GM21529 (cell line): ENCODE results near the gene NUP188.
A peak's percentile ranks its signal among the peaks of the same experiment; 100 is the strongest.

Source experiments
- ATAC-seq: cut with Tn5 transposase; IDR thresholded peaks from one replicate; pipeline ENCODE4 v1.9.1; 2021; ENCODE audit not compliant: unreplicated experiment

The NUP188 gene

DNA sequence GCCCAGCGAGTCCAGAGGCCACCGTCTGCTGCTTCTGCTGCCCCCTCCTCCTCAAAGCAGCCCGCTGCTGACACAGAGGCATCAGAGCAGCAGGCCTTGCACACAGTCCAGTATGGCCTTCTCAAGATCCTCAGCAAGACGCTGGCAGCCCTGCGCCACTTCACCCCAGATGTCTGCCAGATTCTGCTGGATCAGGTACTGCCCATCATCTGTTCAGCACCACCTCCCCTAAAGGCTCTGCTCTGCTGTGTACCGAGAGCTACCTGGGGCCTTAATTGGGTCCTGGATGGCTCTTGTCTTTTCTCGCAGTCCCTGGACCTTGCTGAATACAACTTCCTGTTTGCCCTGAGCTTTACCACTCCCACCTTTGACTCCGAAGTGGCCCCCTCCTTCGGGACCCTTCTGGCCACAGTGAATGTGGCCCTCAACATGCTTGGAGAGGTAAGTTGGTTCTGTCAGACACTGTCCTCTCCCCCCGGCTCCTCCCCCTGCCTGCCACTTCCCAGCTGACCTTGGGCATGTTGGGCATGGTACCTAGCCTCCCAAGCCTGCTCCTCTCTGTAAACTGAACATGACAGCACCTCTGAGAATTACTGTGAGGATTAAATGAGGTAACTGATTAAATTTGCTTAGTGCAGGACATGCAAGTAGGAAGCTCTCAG lies 58.0 kb downstream of the NUP188 start:
- no peak for ATAC-seq

DNA sequence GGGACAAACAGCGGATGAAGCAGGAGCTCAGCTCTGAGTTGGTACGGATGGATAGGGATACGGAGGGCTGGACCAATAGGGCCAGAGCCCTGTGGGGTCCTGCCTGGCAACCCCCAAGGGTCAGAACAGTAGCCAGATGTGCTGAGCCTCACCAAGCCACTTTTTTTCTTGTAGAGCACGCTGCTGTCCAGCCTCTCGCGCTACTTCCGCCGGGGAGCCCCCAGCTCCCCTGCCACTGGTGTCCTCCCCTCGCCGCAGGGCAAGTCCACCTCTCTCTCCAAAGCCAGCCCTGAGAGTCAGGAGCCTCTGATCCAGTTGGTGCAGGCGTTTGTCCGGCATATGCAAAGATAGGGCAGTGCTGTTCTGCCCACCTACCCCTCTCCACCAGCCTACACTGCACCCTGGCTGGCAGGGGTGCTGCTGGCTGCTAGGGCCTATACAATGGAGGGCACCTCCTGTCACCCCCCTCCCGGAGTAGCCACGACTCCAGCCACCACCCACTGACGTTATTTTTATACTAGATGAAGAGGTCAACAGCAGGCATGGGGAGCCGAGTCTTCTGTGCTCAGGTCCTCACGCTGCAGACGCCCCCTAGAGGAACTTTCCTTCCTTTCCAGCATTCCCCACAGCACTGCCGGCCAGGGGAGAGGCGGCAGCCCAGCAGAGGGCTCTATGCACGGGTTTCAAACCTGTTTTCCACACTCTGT lies 59.0 kb downstream of the NUP188 start:
- ATAC-seq: peak; percentile 59

DNA sequence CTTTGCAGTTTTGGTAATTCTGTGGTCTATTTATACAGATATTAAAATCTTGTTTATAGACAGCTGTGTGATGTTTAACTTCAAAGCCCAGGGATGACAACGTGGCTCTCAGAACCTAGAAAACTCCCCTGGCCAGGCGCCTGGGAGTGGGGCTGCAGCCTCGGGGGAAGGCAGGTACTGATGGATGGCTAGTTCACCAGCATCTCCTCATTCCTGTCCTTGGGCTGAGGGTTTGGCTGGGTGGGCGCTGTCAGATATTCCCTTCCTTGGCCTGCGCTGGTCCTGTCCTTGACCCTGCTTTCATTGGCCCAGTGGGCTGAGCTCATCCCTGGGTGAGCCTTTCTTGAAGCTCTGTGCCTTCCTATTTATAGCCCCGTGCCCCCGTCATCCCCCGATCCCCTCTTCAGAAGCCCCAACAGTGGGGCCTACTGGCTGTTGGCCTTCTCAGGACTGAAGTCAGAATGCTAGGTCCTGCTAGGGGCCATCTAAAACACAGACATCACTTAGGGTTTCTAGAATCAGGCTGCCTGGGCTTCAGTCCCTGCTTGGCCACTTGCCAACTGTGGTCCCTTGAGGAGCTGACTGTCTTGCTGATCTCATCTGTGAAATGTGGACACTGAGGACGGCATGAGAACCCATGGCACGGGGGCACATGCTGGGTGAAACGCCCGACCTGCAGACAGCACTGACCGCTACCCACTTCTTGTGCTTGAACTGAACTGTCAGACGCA lies 59.7 kb downstream of the NUP188 start:
- no peak for ATAC-seq

DNA sequence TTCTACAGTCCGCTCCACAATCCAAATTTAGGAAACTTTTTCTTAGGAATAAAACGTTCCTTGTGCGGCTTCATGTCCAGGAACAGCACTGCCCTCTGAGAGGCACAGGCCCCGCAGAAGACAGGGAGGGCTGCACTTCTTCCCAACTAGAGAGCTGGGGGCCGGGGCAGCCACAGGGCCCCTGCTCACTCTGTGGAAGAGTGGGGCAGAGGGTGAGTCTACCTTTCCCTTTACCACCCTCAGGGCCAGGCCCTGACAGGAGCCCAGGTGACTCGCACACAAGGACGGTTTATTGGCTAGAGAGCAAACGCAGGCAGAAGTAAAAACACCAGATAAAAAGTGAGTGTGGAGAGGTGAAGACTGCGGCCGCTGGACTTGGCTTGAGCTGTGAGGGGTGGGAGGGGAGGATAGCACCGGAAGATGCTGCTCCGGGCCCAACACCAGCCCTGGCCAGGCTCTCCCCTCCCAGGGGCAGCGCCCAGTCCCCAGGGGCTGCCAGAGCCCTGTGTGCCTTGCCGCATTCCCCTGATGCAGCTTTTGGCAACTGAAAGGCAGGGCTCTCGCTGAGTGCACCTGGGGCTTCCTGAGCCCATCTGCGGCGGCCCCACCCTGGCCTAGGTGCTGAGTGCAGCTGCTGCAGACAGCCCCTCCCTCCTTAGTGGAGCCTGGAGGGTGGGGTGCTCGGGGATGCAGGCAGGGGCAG lies 60.4 kb downstream of the NUP188 start:
- ATAC-seq: no peak

DNA sequence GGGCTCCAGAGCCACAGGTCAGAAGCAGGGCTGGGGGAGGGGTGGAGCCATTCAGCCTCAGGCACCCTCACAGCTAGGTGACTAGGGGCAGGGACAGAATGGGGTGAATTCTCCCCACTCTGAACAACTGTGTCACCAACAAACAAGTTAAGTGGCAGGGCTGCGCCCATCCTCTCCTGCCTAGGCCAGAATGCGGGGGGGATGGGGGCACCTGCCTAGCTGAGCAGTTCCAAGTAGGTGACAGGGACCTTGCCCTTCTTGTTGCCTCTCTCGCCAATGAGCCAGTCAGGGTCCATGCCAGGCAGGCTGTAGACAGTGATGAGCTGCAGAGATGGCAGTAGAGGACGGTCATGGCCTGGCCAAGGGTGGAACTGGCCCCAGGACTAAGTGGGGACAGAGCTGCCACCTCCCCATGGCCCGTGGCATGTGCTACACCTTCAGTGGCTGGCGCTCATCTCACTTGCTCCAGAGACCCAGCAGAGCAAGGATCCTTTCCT lies 61.0 kb downstream of the NUP188 start:
- no peak for ATAC-seq

DNA sequence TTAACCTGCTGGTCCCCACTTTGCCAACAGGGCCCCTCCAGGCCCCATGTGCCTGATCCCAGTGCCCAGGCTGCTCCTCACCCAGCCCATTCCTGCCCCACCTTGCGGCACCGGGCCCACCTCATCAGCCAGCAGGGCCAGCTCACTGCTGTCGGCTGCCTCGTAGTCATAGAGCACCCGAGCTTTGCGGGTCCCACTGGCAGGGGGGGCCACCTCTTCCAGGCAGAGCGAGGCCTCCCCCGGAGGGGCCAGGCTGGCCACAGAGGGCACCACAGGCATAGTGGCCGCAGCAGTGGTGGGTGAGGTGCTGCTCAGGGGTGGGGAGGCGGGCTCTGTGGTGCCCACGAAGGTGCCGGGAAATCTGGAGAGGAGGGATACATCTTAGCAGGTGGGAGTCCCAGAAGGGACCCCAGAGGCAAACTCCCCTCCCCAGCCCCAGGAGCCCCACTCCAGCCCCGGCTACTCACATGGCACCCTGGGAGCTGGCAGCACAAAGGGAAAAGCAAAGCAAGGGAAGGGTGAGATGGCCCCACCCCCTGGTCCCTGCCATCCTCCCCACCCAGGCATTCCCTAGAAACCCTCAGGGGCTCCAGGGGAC lies 61.6 kb downstream of the NUP188 start:
- no peak for ATAC-seq

DNA sequence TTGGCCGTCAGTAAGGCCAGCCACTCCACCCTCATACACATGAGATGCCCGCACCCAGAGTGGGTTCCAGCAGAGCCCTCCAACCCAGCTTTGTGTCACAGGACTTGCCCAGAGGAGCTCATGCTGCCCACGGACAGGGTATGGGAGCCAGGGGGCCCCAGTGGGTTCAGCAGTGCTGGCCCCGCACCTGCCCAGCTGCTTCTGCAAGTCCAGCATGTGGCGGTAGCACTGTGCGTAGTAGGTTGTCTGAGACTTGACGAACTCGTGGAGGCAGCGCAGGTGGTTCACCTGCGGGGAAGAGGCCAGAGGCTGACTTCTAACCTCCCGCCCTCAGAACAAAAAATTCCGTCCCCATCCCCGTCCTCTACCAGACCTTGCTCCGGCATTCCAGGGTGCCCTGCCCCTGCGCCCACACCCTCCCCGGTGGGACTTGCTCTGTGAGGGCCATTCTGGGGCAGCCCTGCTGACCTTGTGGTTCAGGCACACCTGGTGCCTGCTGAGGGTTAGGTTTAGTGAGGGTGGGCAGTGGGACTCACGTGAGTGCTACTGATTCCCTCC lies 62.2 kb downstream of the NUP188 start:
- ATAC-seq: no peak

DNA sequence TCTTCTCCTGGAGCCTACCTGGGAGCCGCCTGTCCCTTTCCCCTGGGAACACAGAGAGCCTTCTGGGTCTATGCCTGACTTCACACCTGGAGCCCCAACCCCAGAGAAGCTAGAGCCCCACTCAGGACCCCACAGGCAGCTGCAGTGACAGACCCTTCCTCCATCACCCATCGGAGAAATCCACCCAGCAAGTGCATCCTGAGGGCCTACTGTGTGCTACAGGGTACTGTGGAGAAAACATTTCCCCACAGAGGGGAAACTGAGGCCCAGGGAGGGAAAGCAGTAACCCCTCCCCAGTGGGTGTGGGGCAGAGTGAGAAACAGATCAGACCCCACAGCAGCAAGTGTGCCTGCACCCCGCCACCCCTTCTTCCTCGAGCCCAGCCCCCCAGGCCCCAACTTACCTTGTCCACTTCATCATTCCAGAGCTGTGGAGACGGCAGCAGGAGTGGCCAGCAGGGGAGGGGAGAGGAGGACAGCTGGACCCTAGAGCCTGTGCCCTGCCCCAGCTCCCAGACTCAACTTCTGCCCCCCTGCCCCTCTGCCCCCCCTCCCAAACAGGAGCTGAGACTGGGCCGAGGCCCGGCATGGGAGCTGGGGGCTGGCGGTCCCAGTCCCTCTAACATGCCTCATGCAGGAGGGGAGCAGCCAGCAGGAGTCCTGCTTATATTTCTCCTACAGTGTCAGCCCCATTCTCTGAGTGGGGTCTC lies 62.9 kb downstream of the NUP188 start:
- ATAC-seq: no peak

DNA sequence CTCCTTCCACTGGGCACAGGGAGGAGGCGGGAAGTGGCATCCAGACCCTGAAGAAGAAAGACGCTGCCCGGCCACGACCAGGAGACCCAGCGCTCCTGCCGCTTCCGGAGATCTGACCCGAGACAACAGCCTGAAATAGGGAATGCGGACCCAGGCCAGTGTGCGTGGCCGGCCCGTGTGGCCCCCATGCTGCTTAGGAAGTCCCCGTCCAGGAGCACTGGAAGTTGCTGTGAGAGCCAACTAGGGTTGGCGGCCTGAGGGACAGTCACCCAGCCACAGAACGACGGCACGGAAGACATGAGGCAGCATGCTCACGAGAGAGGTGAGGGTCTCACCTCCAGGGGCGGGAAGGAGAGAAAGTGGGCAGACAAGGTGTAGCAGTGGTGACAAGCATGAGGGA lies 63.7 kb downstream of the NUP188 start:
- ATAC-seq: no peak

DNA sequence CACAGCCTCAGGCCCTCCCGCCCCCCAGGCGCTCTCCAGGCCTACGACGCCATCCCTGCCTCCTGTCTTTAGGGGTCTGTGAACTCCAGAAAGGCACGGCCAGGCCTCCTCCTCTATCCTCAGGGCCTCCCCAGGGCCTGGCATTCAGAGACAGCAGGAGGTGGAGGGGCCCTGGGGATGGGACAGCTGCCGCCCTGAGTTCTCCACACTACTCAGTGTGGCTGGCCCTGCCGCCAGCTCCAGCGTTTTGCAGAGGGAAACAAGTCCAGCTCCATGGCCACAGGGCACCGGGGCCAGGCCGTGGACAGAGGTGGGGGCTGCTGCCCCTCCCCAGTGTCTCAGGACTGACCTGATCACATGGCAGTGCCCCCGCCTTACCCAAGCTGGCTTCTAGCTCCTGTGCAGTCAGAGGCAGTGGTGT lies 64.3 kb downstream of the NUP188 start:
- ATAC-seq: no peak

DNA sequence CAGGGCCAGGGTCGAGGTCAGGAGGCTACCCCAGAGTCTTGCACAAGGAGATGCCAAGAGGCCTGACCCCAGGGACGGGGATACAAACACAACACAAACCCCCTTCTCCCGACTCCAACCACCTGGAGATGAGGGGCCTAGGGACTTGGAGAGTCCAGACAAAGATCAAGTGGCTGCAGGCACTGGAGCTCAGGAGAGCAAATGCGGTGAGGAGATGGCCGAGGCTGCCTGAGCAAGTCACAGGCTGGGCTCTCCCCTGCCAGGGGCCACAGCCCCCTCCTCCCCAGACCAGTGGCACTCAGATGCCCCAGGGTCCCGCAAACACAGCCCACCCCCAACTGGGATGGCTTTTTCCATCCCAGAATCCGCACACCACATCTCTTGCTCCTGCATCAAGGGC lies 64.8 kb downstream of the NUP188 start:
- ATAC-seq: no peak

DNA sequence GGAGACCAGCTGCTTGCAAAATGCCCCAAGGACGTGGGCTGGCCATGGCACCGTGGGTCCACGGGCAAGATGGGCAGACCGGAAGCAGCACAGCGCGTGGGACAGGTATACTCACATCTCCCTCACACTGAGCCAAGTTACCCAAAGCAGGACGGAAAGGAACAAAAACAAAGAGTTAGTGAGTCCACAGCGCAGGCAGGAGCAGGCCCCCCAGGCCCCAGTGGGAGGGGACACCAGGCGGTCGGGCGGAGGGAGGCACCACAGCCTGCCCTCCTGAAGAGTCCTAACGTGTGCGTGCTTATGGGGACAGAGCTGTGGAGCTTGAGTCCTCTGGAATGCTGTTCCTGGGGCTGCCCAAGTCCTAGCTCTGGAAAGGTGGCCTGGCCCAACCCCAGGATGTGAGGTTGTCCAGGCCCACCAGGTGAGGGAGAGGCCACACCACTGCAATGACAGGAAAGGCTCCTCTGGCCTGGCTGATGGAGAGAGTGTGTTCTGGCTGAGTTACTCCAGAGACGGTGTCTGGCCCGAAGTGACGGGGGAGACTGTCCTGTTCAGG lies 65.5 kb downstream of the NUP188 start:
- no peak for ATAC-seq

DNA sequence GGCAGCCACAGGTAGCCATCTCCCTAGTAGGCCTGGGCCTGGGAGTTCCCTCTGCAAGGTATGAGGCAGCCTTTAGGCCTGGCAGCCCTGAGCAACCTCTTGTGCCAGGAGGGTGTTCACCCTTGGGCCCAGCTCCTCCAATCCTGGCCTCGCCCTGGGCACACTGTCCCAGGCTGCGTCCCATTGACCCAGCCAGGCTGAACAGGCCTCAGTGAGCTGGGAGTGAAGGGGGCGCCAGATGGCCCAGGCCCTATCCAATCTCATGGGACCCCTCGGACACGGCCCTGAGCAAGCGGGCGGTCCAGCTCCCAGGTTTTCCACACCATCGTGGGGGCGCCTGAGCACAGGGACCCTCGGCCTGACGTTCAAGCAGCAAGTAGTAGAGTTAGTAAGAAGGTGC lies 66.2 kb downstream of the NUP188 start:
- ATAC-seq: no peak

DNA sequence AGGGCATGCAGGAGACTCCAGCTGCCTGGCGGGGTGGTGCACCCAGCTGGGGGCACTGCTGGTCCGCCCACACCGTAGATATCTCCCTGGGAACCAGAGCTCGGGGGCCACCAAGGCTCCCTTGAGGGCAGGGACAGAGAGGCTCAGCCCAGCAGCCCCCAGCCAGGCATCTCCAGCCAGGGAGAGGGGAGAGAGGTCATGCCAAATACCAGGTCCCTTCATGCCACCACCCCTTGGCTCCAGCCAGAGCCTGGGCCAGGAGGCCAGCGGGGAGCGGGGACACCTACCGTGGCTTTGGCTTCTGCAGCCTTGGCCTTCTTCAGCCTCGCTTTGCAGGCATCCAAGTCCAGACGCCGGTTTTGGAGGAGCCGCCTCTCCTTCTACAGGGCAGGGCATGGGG lies 66.6 kb downstream of the NUP188 start:
- no peak for ATAC-seq

DNA sequence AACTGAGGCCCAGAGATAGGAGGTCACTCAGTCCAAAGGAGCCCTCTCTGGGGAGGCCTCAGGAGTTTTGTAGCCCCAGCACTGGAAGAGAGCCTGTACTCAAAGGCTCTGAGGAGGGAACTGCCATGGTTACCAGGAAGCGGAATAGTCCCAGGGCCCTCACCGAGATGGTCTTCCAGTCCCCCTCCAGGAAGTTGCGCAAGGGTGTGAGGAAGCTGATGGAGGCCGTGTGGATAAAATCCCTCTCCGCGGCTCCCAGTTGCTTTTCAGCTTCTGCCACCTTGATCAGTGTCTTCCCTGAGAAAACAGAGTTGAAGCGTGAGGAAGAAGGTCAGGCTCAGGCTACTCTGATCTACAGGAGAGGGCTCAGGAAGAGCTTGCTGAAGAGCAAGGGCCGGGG lies 67.1 kb downstream of the NUP188 start:
- ATAC-seq: no peak

DNA sequence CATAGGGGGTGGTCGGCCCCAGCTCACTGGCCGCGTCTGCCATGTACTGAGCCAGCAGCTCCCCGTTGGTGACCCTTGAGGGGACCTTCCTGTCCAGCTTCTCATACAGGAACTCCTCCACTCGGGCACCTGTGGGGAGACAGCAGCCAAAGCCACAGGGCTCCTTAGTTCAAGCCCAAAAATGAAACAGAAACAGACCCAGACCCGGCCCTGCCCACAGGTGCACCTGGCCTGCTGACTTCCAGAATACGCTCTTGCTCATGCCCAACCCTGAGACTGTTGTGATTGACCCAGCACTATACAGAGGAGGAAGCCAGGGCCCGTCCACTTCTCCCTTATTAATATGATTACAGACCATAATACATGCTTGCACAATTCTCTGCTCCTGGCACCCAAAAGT lies 73.6 kb downstream of the NUP188 start:
- peak; percentile 88 for ATAC-seq

DNA sequence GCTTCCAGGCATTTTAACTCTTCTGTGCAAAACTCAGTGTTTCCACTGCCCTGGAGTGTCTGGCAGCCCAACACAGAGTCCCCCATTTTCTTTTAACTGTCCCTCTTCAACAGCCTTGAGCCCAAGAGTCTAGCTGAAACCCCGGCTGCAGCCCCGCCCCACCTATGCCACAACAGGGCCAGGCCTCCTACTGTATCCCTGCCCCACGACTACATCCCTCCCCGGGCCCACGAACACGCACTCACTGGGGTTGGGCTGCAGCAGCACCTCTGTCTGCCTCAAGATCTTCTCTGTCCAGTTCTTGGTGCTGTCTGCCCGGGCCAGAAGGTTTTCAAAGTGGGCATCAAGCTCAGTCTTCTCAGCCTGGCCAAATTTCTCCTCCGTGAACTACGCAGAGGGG lies 74.5 kb downstream of the NUP188 start:
- no peak for ATAC-seq

DNA sequence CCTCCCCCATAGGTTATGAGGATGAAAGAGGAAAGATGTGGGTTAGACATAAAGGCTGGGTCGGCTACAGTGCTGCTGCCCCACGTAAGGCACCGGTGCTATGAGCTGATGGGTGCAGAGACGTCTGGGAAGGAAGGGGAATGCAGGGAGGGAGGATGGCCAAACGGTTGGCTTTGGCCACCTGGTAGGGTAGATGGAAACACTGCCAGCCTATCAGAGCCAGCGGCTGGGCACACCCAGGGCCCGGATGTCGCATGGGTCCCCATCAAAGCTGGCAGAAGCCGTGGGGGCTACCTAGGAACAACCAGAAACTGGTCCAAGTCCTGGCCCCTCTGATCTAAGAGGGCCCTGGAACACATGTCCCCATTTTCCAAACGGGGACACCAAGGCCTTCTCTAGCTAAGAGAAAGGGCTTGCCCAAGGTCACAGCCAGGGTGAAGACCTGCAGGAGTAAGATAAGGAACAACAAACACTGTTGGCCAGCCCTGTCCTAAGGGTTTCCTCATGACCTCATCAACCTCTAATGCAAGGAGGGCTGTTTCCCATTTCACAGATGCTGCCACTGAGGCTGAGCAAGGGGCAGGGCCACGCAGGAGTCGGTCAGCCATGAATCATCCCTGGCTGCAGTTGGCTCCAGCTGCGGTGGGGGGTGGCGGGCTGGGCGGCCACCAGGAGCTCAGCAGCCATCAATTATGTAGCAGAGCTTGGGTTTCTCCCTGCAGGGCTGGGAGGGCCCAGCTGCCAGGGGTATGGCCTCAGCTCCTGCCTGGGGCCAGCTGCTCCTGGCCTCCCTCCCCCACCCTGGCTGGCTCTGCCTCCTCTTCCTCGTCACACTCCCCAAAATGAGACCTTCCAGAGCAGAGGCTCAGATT lies 75.8 kb downstream of the NUP188 start:
- ATAC-seq: no peak

DNA sequence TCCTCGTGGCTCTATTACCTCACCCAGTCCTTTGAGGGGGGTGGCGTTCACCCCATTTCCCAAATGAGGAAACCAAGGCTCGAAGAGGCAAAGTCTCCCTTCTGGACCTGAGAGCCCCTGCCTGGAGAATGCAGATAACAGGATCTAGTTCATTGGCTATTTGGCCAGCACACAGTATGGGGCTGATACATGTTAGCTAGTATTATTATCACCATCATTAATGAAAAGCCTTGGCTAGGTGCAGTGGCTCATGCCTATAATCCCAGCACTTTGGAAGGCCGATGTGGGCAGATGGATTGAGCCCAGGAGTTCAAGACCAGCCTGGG lies 76.4 kb downstream of the NUP188 start:
- ATAC-seq: no peak
